Gastrocnemius medialis (tissue), 4 donors: Measurements from ENCODE around the gene RRAS2.

Source experiments
- CTCF ChIP-seq, 5 experiments: fragments of 450-650 bp in 3 of 5; fragments of 200-600 bp in 2 of 5; sonication (generic) in 2 of 5; IDR thresholded peaks in 4 of 5; conservative IDR thresholded peaks in 1 of 5; 1 replicate in 4 of 5; 2 replicates in 1 of 5; pipeline ENCODE4 v1.5.1; 2016 to 2019; ENCODE audit warnings: antibody characterized with exemption in 5 of 5, mild to moderate bottlenecking in 3 of 5, moderate library complexity in 3 of 5
- POLR2A ChIP-seq, 2 donors: fragments of 450-650 bp; IDR thresholded peaks; one replicate each; pipeline ENCODE4 v1.6.1; 2017; ENCODE audit warnings: antibody characterized with exemption in 2 of 2, mild to moderate bottlenecking in 2 of 2, moderate library complexity in 2 of 2

GRCh38 chr11:14240221-14240620, 118.8 kb downstream of the RRAS2 start:
- TF ChIP-seq CTCF (IDR thresholded peaks at IDR 0.05 in 4 of 5, conservative IDR thresholded peaks at IDR 0.05 in 1 of 5), result no peak
- no peak for TF ChIP-seq POLR2A (IDR thresholded peaks at IDR 0.05)
